GM12801 (cell line): ENCODE results near the gene DLX5.

Source experiments
- CTCF ChIP-seq: IDR thresholded peaks from one replicate; pipeline ENCODE4 v1.5.1; 2011; ENCODE audit warnings: control low read depth; ENCODE audit not compliant: insufficient read length; ENCODE audit errors: extremely low read depth

The DLX5 gene

GRCh38 chr7:97011104-97011503, 13.5 kb downstream of the DLX5 start:
- no peak for TF ChIP-seq CTCF

GRCh38 chr7:97009753-97010732, 14.6 kb downstream of the DLX5 start:
- TF ChIP-seq CTCF: no peak

DNA sequence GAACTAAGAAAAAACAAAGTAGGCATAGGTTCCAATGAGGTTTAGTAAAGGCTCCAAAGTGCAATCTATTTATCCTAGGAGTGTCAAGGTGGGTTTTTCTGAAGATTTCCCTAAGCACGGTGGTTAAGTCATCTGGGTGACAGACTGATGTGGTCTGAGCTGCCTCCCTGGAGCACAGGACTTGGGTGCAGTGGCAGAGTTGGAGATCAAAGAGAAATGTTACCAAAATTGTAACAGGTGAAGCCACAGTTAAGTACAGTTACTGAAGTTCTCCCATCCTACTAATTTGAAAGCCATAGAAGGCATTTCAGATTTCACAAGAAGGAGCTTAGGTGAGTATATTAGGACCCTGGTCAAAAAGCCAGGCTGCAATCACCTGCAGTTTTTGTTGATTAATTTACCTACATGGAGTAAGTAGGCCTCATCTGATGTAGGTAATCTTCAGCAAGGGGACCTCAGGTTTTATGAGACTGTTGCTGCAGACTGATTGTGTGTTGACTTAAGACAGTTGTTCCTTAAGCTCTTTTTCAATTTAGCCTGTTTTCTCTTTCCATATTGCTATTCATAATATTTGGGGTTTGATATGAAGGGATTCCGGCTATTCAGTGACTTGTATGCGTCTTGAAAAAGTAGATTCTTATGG, 16.2 kb downstream of the DLX5 start:
- no peak for TF ChIP-seq CTCF

- TF ChIP-seq CTCF: no peak
Measured at GRCh38 chr7:97007583-97007861, 17.1 kb downstream of the DLX5 start.

- TF ChIP-seq CTCF: no peak
Measured at GRCh38 chr7:97006816-97007582, 17.6 kb downstream of the DLX5 start.

DNA sequence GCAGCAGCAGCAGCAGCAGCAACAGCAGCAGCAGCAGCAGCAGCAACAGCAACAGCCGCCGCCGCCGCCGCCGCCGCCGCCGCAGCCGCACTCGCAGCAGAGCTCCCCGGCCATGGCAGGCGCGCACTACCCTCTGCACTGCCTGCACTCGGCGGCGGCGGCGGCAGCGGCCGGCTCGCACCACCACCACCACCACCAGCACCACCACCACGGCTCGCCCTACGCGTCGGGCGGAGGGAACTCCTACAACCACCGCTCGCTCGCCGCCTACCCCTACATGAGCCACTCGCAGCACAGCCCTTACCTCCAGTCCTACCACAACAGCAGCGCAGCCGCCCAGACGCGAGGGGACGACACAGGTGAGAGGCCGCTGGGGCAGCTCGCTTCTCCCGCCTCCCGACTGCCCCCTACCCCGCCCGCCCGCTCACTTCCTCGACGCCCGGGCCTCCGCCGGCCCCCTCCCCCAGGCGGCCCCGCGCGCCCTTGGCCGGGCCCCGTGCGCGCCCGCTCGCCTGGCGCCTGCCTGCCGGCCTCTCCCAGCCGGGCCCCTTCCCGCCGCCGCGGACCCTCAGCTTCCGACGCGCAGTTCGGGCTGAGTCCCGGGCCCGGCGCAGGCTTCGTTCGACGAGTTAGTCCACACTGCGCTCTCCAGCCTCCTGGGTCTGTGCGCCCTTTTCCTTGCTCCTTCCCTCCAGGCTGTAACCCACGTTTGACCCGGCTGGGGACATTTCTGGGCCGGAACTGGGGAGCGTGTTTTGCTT, 18.4 kb downstream of the DLX5 start:
- TF ChIP-seq CTCF: no peak
